Fibroblast of upper back skin (primary cell): Measurements from ENCODE around the gene CAB39.

Source experiments
- DNase-seq: peaks from one replicate; pipeline ENCODE4 v3.0.0-alpha.2; 2013

The CAB39 gene

GRCh38 chr2:230758566-230759480, 46.2 kb downstream of the CAB39 start:
- peak; percentile 84 for DNase-seq

DNA sequence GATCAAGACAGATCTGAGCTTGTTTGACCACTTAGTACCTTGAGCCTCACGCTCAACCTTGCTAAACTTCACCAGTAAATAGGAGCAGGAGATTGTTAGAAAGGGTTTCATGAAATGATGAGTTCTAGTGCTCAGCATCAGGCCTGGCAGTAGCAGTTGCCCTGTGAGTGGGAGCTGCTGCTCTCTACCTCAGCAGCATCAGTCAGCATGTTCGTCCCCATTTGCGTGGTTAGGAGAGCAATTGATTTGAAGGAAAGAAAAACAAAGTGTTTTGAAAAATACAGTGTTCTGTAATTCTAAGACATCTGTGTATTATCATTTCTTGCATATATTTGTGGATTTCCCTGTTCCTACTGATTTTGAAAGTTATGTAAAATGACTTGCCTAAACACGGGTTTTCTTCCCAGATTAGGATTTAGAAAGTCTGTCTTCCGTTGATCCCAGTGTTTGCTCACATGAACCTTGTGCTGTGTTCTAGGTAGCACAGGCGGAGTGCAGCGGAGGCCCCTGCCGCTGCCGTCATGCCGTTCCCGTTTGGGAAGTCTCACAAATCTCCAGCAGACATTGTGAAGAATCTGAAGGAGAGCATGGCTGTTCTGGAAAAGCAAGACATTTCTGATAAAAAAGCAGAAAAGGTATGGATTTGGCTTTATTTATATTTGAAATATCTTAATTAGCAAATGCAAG, 47.0 kb downstream of the CAB39 start:
- DNase-seq: no peak

GRCh38 chr2:230761704-230762103, 49.1 kb downstream of the CAB39 start:
- no peak for DNase-seq

DNA sequence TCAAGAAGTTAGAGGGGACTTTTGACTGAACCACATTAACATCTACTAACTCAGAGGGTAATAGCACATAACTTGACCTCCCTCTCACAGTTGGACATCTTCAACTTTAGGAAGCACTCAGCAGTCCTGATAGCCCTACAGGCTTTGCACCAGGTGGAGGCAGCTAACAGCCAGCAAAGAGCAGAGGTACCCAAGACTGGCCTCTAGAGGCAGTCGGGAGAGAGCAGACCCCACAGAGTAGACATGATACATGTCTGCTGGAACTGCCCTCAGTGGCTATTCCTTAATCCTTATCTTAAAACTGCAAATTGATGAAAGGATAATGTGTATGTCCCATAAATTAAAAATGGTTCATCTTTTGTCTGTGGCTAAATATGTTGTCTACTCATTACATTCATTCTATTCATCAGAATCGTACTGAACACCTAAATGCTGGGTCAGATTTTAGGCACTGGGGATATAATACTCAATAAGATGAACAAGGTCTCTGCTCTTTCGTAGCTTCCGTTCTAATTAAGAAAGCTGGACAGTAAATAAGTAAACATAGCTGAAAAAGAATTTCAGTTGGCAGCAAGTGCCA, 49.8 kb downstream of the CAB39 start:
- DNase-seq: no peak

- DNase-seq: no peak
These were observed 51.7 kb downstream of the CAB39 start for GRCh38 chr2:230764346-230764745.

DNA sequence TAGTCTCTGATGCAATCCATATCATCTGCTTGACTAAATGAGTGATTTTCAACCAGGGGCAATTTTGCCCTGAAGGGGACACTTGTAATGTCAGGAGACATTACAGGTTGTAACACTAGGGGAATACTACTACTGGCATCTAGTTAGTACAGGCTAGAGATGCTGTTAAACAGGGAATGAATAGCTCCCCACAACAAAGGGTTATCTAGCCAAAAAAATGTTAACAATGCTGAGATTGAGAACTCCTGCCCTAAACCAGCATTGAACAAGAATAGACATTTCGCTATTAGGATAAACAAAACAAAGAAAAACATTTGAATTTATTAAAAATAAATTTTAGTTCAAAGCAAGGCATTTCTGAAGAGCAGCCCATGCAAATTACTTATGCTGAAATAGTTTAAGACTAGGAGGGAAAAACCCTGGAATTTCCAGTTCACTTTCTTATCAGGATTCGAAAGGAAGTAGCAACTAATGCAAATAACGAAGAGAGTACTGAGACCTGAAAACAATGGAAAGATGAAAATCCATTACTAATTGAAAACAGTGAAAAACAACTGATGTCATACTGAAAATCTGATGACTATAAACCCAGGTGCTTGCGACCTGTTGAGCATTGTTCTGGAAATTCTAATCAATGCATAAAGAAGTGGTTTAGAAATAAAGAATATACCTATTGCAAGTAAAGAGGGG, 53.1 kb downstream of the CAB39 start:
- no peak for DNase-seq

DNA sequence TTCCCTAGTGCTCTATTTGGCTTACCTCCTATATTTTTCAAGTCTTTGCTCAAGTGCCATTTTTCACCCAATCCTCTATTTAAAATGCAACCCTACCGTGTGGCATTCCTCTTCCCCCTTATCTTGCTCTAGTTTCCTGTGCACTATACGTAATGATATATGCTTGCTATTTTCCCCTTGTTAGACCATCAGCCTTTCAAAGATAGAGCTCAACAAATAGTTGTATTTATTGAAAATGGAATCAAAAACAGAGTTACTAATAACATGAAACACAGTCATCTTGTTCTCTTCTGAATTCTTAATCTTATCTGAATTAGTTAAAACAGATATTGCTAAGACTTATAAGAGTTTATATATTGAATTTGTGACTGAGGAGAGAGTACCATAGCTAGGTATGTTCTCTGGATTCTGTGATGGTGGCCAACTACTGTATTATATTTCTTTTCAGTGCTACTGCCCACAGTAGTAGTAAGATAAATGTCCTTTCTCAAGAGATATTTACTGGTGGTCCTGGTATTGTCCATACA, 55.3 kb downstream of the CAB39 start:
- no peak for DNase-seq

DNA sequence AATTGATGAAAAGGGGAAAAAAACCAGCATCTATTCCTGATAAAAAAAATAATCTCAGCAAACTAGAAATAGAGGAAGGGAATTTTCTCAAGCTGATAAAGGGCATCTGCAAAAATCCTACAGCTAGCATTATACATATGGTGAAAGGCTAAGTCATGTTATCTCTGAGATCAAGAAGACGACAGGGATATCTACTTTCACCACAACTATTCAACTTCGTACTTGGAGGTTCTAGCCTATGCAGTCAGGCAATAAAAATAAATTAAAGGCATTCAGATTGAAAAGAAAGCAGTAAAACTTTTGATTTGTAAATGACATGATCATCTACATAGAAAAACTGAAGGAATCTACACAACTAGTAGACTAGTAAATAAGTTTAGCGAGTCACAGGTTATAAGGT, 58.2 kb downstream of the CAB39 start:
- no peak for DNase-seq

DNA sequence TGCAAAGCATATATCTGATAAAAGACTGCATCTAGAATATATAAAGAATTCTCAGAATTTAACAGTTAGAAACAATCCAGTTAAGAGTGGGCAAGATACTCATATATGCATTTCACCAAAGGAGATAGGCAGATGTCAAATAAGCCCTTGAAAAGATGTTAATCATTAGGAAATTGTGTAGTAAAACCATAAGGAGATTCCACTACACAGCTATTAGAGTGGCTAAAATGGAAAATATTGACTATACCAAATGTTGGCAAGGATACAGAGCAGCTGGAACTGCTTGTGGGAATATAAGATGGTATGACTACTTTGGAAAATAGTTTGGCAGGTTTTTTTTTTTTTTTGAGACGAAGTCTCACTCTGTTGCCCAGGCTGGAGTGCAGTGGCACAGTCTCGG, 59.5 kb downstream of the CAB39 start:
- no peak for DNase-seq

GRCh38 chr2:230773039-230773773, 60.6 kb downstream of the CAB39 start:
- DNase-seq: no peak

DNA sequence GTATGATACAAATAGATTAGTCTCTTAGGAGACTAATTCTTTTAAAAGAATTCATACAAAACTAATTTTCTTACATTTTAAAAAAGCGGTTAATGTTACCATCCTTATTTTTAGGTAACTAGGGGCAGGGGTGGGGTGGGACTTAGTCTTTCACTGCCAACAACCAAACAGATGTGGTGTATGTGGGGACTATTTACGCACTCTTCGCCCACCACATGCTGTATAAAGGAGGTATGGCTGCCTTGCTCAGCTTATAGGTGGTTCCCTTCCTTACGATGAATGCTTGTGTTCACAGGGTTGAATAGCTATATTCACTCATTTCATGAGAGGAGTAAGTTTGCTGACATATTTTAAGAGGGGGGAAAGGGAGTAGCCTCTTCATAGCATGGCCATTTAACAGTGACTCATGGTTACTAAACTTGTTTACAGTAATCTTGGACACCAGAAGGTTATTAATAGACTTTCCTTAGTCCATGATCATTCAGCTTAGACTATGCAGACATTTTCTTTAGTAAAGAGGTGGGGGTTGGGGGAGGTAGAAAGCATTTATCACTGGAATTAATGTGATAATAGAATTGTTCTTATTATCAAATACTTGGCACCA, 61.8 kb downstream of the CAB39 start:
- DNase-seq: peak; percentile 72

DNA sequence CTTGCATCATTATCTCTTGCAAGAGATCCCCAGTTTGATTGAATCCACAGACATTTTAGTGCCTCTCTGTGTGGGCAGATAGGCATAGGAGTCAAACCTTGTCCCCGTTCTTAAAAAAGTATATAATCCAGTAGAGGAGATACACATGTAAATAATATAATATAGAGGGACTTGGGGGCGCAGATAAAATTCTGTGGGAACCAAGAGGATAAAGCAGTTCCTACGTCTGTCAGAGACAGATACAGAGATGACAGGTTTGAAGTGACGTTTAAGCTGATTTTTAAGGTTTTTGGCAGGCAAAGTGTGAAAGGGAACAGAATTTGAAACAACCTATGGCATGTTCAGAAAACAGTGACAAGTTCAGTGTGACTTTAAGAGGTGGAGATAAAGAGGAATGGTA, 63.1 kb downstream of the CAB39 start:
- no peak for DNase-seq

DNA sequence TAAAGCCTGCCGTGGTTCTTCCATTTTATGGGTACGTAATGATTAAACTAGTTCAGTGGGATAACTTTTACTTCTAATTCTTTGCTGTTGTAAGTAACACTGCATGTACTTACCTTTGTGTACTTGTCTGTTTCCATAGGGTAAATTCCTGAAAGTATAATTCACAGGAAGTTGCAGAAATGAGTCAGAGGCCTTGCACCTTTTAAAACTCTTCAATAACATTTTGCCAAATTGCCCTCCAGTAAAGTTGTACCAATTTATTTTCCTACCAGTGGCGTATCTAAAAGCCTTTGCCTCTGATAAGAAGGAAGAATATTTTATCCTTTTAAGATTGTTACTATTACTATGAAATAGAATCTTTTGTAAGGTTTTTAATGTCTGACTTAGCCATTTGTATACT, 65.1 kb downstream of the CAB39 start:
- DNase-seq: no peak

- DNase-seq: no peak
These were observed 65.9 kb downstream of the CAB39 start for GRCh38 chr2:230778350-230779063.

DNA sequence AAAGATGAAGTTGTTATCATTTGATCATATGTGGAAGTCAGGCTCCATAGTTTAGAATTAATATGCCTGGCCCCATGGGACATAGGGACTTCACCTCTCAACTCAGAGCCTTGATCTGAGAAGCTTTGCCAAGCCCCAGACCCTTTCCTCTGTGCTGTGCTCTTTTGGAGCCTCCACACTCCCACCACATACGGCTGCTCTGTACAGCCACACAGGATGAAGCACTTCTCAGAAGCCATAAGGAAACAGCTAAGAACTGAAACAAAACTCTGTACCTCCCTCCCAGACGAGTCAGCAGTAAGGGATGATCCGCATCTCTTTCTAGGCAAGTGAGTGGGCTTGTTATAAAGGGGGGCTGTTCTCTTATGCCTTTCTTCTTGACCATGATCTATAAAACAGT, 66.5 kb downstream of the CAB39 start:
- no peak for DNase-seq

DNA sequence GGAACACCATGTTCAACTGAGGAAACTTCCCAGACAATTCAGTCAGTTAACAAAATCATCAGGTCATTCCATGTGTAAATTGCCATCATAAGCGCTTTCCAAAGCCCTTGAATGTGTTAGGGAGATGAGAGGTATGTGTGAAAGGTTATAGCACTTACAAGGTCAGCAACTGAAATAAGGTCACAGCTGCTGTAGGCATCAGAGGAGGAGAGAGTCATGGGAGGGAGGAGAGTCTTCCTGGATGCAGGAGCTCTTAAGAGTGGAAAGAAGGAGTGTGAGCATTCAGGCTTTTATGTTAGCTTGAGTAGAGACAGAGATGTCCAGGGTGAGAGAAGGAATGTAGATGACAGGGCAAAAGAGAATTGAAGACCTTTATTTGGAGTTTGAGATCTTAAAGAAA, 67.0 kb downstream of the CAB39 start:
- DNase-seq: no peak

- DNase-seq: no peak
These were observed 68.6 kb downstream of the CAB39 start for GRCh38 chr2:230781130-230781797.

DNA sequence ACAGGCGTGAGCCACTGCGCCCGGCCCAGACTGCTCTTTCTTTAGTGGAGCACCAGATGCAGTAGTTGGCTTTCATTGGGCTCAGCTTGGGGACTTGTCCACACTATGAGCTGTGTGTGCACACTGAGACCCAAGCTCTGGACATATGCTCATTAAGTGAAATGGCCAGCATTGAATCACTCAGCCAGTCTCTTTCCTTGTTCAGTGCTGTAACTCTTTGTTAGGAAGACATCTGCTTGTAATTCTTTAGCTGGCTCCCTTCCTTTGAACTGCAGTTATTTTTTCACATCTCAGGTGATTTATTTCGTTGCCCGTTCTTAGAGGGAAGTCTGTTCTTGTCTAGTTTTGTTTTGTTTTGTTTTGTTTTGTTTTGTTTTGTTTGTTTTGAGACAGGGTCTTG, 70.5 kb downstream of the CAB39 start:
- DNase-seq: peak; percentile 23

DNA sequence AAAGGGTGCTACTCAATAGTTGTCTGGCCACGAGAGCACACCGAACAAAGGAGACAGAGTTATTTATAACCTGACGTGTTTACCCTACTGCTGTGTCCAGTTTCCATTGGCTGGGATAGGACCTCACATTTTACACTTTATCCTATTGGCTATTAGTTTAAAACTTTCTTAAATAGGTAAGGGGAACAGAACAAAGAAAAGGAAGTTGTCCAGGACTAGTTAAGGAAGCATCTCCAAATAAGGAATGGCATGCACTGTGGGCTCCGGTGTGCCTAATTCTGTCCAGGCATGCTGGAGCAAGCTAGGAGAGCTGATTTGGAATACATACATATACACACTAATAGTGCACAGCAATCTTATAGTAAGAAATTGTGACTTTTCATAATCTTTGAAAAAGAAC, 72.2 kb downstream of the CAB39 start:
- DNase-seq: peak; percentile 52

GRCh38 chr2:230785346-230785745, 72.7 kb downstream of the CAB39 start:
- DNase-seq: no peak

- DNase-seq: no peak
These were observed 74.5 kb downstream of the CAB39 start for GRCh38 chr2:230787101-230787500.
